ENCODE results near the gene MOSMO. TPM values are rescaled to one million over a fixed set of nuclear protein-coding genes. Genes with fewer than 3 reads are reported as not detected.

The MOSMO gene
- total RNA-seq, 2 donors from 2014 or later, result 16.1 to 33.6 TPM

GRCh38 chr16:22070361-22071330 lies 62.7 kb downstream of the MOSMO start:
- TF ChIP-seq CTCF (IDR thresholded peaks at IDR 0.05), result no peak
- Histone ChIP-seq H3K4me1 (ENCODE audit: control insufficient read depth in 1 of 2, low read depth in 2 of 2) (peaks cover 8 to 31% of the 10 kb centered on the region in 2 donors), H3K36me3 (no peaks in the 10 kb centered on the region), H3K27ac (no peak overlapping the region), H3K9me3 (no peaks in the 10 kb centered on the region), H3K27me3 (replicated peaks; ENCODE audit: insufficient read depth) (no peaks in the 10 kb centered on the region), H3K4me3 (peak overlapping the region; percentile 42)
- DNase-seq (ENCODE audit: low spot score) (no peak), ATAC-seq (ENCODE audit: insufficient number of reproducible peaks, low FRiP score, low read depth) (no peak)

- Histone ChIP-seq H3K27me3 (replicated peaks; ENCODE audit: insufficient read depth) (no peaks in the 10 kb centered on the region), H3K9me3 (no peaks in the 10 kb centered on the region), H3K36me3 (no peaks in the 10 kb centered on the region), H3K27ac (no peak overlapping the region), H3K4me3 (peak overlapping the region; percentile 42), H3K4me1 (ENCODE audit: control insufficient read depth in 1 of 2, low read depth in 2 of 2) (peaks cover 8 to 31% of the 10 kb centered on the region in 2 donors)
- no peak for TF ChIP-seq CTCF (IDR thresholded peaks at IDR 0.05)
- DNase-seq (ENCODE audit: low spot score), result no peak
- no peak for ATAC-seq (ENCODE audit: insufficient number of reproducible peaks, low FRiP score, low read depth)
These were observed 63.5 kb downstream of the MOSMO start for GRCh38 chr16:22071331-22071910.

GRCh38 chr16:22073350-22073749 lies 65.4 kb downstream of the MOSMO start:
- ATAC-seq (ENCODE audit: insufficient number of reproducible peaks, low FRiP score, low read depth) (no peak), DNase-seq (ENCODE audit: low spot score) (no peak)
- no peak for TF ChIP-seq CTCF (IDR thresholded peaks at IDR 0.05)
- H3K4me1 ChIP-seq (ENCODE audit: control insufficient read depth in 1 of 2, low read depth in 2 of 2), result peaks cover 8 to 31% of the 10 kb centered on the region in 2 donors
- no peak overlapping the region for H3K4me3 ChIP-seq
- H3K27me3 ChIP-seq (replicated peaks; ENCODE audit: insufficient read depth), result no peaks in the 10 kb centered on the region
- no peaks in the 10 kb centered on the region for H3K9me3 ChIP-seq
- no peak overlapping the region for H3K27ac ChIP-seq
- H3K36me3 ChIP-seq, result no peaks in the 10 kb centered on the region

- no peaks in the 10 kb centered on the region for H3K36me3 ChIP-seq
- no peak for DNase-seq (ENCODE audit: low spot score)
- no peaks in the 10 kb centered on the region for H3K9me3 ChIP-seq
- peaks cover 8 to 16% of the 10 kb centered on the region in 2 donors for H3K4me1 ChIP-seq (ENCODE audit: control insufficient read depth in 1 of 2, low read depth in 2 of 2)
- no peaks in the 10 kb centered on the region for H3K27me3 ChIP-seq (replicated peaks; ENCODE audit: insufficient read depth)
- no peak overlapping the region for H3K27ac ChIP-seq
- ATAC-seq (ENCODE audit: insufficient number of reproducible peaks, low FRiP score, low read depth), result no peak
- TF ChIP-seq CTCF (IDR thresholded peaks at IDR 0.05), result no peak
- H3K4me3 ChIP-seq, result no peak overlapping the region
These were observed 67.3 kb downstream of the MOSMO start for GRCh38 chr16:22075043-22075757.

- Histone ChIP-seq H3K27me3 (replicated peaks; ENCODE audit: insufficient read depth) (no peaks in the 10 kb centered on the region), H3K27ac (no peak overlapping the region), H3K4me3 (no peak overlapping the region), H3K36me3 (no peaks in the 10 kb centered on the region), H3K9me3 (no peaks in the 10 kb centered on the region), H3K4me1 (ENCODE audit: control insufficient read depth in 1 of 2, low read depth in 2 of 2) (peaks cover 7 to 11% of the 10 kb centered on the region in 2 donors)
- no peak for TF ChIP-seq CTCF (IDR thresholded peaks at IDR 0.05)
- no peak for DNase-seq (ENCODE audit: low spot score)
- no peak for ATAC-seq (ENCODE audit: insufficient number of reproducible peaks, low FRiP score, low read depth)
These were observed 67.9 kb downstream of the MOSMO start for GRCh38 chr16:22075776-22076175.

Data from thoracic aorta (tissue), 2 donors.